Immature natural killer cell (primary cell): ENCODE data around the gene CASP2. TPM values are rescaled to one million over a fixed set of nuclear protein-coding genes. Genes with fewer than 3 reads are reported as not detected.
"Not testable (repeated sequence)": the region's sequence is repeated elsewhere in the genome, so short reads cannot be mapped to it uniquely, and the experiment has no call there.

Experiments used
- DNase-seq, 3 donors: peaks; one replicate each; pipeline ENCODE4 v3.0.0; 2022; ENCODE audit warnings: mixed read lengths in 1 of 3
- H3K27ac Mint-ChIP-seq, 6 donors: one replicate each; pipeline ENCODE4 v1.8.0; 2020; ENCODE audit warnings: mixed read lengths in 6 of 6, mild to moderate bottlenecking in 5 of 6, inconsistent platforms in 4 of 6, moderate library complexity in 3 of 6
- H3K27me3 Mint-ChIP-seq, 3 donors: one replicate each; pipeline ENCODE4 v1.8.0; 2020 to 2021; ENCODE audit warnings: low read depth in 3 of 3, mild to moderate bottlenecking in 3 of 3, mixed read lengths in 3 of 3, moderate library complexity in 3 of 3, inconsistent platforms in 1 of 3
- H3K36me3 Mint-ChIP-seq, 3 donors: one replicate each; pipeline ENCODE4 v1.8.0; 2020; ENCODE audit warnings: mixed read lengths in 3 of 3, inconsistent platforms in 2 of 3, mild to moderate bottlenecking in 2 of 3
- H3K4me1 Mint-ChIP-seq, 2 donors: one replicate each; pipeline ENCODE4 v1.8.0; 2020; ENCODE audit warnings: inconsistent platforms in 2 of 2, mild to moderate bottlenecking in 2 of 2, mixed read lengths in 2 of 2, moderate library complexity in 1 of 2
- H3K4me3 Mint-ChIP-seq, 5 donors: one replicate each; pipeline ENCODE4 v1.8.0; 2020; ENCODE audit warnings: mild to moderate bottlenecking in 5 of 5, mixed read lengths in 5 of 5, inconsistent platforms in 3 of 5, moderate library complexity in 3 of 5
- H3K9me3 Mint-ChIP-seq, 6 donors: one replicate each; pipeline ENCODE4 v1.8.0; 2020; ENCODE audit warnings: mild to moderate bottlenecking in 6 of 6, mixed read lengths in 6 of 6, inconsistent platforms in 4 of 6, moderate library complexity in 3 of 6
- polyA plus RNA-seq, 3 donors: library from polyadenylated mRNA; unstranded; fragments of 300-500 nt; fragmentation: Illumina TruSeq; gene quantifications; one replicate each; pipeline ENCODE4 v1.2.3, GENCODE V29; 2021

CASP2 gene
- polyA plus RNA-seq, 3 donors from 2014 or later, result 8.8 to 24.2 (median 9.8) TPM

DNA sequence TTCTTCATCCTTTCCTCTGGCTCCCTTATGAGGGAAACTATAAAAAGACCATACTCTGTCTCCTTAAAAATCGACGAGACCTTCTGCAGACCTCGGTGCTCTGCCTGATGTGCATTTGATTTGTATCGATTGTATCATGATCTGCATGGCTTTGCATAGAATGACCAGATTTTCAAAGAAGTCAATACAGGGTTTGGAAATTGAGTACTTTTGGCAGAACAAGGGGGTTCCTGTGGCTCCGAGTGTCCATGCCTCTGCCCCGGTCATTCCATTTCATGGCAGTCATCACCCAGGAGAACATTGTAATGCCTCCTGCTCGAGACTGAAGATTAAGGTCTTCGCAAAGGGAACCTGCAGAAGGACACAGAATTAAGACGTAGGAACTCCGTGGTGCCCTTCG lies 685 bp downstream of the CASP2 start:
- Mint-ChIP-seq H3K27me3 (peaks cover 4 to 9% (median 5%) of the 10 kb centered on the region in 3 donors), H3K27ac (peak overlapping the region; percentile 82 to 97 (median 92)), H3K9me3 (no peaks in the 10 kb centered on the region), H3K4me3 (peak overlapping the region; percentile 93 to 98 (median 95)), H3K4me1 (peaks cover 39 to 48% of the 10 kb centered on the region in 2 donors), H3K36me3 (peaks cover 4 to 13% (median 12%) of the 10 kb centered on the region in 3 donors)
- no peak for DNase-seq

DNA sequence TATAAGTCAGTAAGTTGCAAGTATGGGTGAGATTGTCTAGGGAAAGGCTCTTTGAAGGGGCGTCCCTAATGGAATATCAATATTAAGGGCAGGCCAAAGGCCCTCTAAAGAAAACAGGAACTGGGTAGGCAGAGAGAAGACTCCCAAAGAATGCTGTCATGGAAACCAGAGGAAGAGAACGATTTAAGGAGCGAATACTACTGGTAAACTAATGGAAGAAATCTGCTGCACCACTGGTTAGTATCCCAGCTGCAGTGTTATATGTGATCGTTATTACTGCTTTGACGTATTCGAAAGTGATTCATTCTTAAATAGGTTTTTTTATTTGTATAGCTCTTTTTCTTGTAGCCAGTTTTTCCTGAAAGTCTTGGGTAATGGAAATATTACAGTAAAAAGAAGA lies 1.3 kb downstream of the CASP2 start:
- DNase-seq, result no peak
- peaks cover 9 to 19% (median 18%) of the 10 kb centered on the region in 3 donors for H3K36me3 Mint-ChIP-seq
- peak overlapping the region; percentile 82 to 97 (median 92) for H3K27ac Mint-ChIP-seq
- peak overlapping the region; percentile 93 to 98 (median 95) for H3K4me3 Mint-ChIP-seq
- peaks cover 4 to 9% (median 5%) of the 10 kb centered on the region in 3 donors for H3K27me3 Mint-ChIP-seq
- H3K9me3 Mint-ChIP-seq, result no peaks in the 10 kb centered on the region
- peaks cover 39 to 48% of the 10 kb centered on the region in 2 donors for H3K4me1 Mint-ChIP-seq

DNA sequence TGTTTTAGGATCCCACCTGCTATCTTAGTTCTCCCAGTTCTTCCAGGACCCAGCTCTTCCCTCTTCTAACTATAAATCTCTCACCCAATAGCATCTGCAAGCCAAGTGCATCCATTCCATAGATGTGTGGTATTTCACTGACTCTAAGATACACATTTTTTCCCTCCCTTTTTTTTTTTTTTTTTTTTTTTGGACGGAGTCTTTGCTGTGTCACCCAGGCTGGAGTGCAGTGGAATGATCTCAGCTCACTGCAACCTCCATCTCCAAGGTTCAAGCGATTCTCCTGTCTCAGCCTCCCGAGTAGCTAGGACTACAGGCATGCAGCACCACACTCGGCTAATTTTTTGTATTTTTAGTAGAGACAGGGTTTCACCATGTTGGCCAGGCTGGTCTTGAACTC lies 1.7 kb downstream of the CASP2 start:
- not testable (repeated sequence) for H3K27me3 Mint-ChIP-seq, H3K9me3 Mint-ChIP-seq, DNase-seq
- Mint-ChIP-seq H3K27ac (peak overlapping the region in 4 of 6 donors; percentile 18 to 82 (median 28)), H3K36me3 (peaks cover 14 to 22% (median 21%) of the 10 kb centered on the region in 3 donors), H3K4me3 (peak overlapping the region; percentile 93 to 98 (median 95)), H3K4me1 (peaks cover 39 to 48% of the 10 kb centered on the region in 2 donors)

DNA sequence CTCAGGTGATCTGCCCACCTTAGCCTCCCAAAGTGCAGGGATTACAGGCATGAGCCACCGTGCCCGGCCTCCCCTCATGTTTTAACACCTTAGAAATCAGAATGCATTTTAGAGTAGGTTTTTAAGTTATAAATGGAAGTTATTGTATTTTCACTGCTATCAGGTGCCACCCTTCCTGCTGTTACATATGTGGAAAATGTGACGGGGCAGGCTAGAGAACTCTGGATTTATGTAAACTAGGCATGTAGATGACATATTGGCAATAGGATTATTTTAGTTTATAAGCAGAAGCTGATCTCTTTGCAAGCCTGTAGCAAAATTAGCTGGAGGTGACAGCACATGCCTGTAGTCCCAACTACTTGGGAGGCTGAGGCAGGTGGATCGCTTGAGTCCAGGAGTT lies 2.1 kb downstream of the CASP2 start:
- Mint-ChIP-seq H3K4me1 (peaks cover 39 to 50% of the 10 kb centered on the region in 2 donors), H3K27me3 (peaks cover 4 to 7% (median 5%) of the 10 kb centered on the region in 3 donors)
- no peak for DNase-seq

DNA sequence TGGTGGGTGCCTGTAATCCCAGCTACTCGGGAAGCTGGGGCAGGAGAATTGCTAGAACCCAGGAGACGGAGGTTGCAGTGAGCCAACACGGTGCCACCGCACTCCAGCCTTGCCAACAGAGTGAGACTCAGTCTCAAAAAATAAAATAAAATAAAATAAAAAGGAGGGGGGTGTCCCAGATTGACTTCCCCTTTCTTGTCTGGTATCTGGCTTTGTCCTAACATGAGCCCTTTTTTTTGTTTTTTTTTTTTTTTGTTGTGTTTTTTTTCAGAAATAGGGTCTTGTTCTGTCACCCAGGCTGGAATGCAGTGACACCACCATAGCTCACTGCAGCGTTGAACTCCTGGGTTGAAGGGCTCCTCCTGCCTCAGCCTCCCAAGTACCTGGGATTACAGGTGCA lies 4.7 kb downstream of the CASP2 start:
- no peaks in the 10 kb centered on the region for H3K9me3 Mint-ChIP-seq
- no peak overlapping the region for H3K4me3 Mint-ChIP-seq
- no peak overlapping the region for H3K27ac Mint-ChIP-seq
- peaks cover 4 to 7% (median 4%) of the 10 kb centered on the region in 3 donors for H3K27me3 Mint-ChIP-seq
- no peak for DNase-seq
- peaks cover 36 to 56% of the 10 kb centered on the region in 2 donors for H3K4me1 Mint-ChIP-seq
- peaks cover 22 to 48% (median 28%) of the 10 kb centered on the region in 3 donors for H3K36me3 Mint-ChIP-seq

More for the DNA sequence above, 2.1 kb downstream of the CASP2 start:
- Mint-ChIP-seq H3K36me3 (peaks cover 16 to 26% (median 24%) of the 10 kb centered on the region in 3 donors), H3K4me3 (peak overlapping the region; percentile 6 to 98 (median 93)), H3K27ac (no peak overlapping the region), H3K9me3 (no peaks in the 10 kb centered on the region)

DNA sequence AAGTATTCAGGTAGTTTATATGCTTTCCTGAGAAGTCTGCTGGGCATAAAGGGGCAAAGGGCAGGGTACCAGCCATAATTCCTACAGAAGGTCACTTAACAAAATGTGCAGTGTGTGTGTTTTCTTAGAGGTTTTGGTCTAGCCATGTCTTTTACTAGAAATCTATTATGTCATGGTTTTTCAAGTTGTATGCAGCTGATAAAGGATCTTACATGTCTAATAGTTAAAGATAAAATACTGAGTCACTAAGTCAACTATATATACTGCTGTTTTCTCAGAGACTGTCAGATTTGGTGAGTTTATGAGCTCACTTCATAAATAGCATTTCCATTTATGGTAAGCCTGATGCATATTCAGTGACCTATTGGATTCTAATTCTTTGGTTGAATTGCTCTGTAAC lies 7.7 kb downstream of the CASP2 start:
- Mint-ChIP-seq H3K9me3 (no peaks in the 10 kb centered on the region), H3K27me3 (no peaks in the 10 kb centered on the region), H3K4me1 (peaks cover 15 to 35% of the 10 kb centered on the region in 2 donors), H3K4me3 (no peak overlapping the region), H3K36me3 (peaks cover 35 to 72% (median 43%) of the 10 kb centered on the region in 3 donors), H3K27ac (peak overlapping the region in 2 of 6 donors; percentile 17 to 49)
- DNase-seq, result no peak

DNA sequence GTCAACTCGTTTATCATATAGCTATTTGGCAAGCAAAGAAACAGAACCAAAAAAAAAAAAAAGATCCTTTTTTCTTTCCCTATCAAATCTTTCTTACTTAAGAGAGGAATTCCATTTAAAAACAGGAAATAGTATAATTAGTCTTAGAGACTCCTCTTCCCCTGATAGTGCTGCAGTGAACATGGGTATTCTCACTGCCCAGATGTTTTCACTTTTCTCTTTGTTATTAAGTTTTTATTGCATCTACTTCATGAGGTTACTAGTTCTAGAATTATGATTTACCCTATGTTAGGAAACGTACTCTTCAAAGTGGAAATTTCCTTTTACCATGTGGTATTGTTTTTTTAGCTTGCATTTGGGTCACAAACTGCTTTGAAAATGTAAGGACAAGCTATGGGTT lies 8.5 kb downstream of the CASP2 start:
- Mint-ChIP-seq H3K4me3 (no peak overlapping the region), H3K9me3 (no peaks in the 10 kb centered on the region), H3K4me1 (peaks cover 9 to 27% of the 10 kb centered on the region in 2 donors), H3K27ac (no peak overlapping the region), H3K27me3 (no peaks in the 10 kb centered on the region), H3K36me3 (peaks cover 40 to 80% (median 47%) of the 10 kb centered on the region in 3 donors)
- DNase-seq, result no peak

DNA sequence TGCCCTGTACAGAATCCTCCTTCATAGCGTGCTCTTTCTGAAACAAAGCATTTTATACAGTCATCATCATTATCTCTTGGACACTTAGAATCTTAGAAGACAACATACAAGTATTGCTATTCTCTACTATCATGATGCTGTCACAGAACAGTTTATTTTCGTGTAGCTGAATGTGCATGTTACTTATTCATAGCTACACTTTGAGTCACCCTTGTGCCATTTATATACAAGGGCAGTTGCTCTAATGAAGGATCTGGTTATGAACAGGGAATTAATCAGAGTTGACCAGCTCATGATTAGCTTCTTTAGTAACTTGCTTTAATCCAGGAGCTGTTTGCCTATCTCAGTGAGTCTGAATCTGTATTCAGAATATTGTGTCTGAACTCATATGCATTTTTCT lies 11.2 kb downstream of the CASP2 start:
- no peak for DNase-seq
- H3K4me1 Mint-ChIP-seq, result peaks cover 9 to 27% of the 10 kb centered on the region in 2 donors
- no peaks in the 10 kb centered on the region for H3K27me3 Mint-ChIP-seq
- H3K27ac Mint-ChIP-seq, result peak overlapping the region in 2 of 6 donors; percentile 9 to 40
- no peak overlapping the region for H3K4me3 Mint-ChIP-seq
- peaks cover 39 to 81% (median 48%) of the 10 kb centered on the region in 3 donors for H3K36me3 Mint-ChIP-seq
- H3K9me3 Mint-ChIP-seq, result no peaks in the 10 kb centered on the region

DNA sequence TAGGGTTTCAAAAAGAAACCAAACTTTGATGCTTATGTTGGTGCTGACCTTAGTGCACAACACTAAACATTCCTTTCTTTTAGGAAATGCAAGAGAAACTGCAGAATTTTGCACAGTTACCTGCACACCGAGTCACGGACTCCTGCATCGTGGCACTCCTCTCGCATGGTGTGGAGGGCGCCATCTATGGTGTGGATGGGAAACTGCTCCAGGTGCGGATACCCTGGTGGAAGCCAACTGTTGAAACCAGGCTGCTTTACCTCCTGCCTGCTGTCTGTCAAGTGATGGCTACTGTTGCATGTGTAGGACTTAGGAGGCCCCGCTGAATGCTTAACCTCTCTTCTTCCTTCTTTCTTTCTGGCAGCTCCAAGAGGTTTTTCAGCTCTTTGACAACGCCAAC lies 11.7 kb downstream of the CASP2 start:
- peak in 1 of 3 donors; percentile 28 for DNase-seq
- H3K4me1 Mint-ChIP-seq, result peaks cover 9 to 27% of the 10 kb centered on the region in 2 donors
- no peak overlapping the region for H3K27ac Mint-ChIP-seq
- peaks cover 41 to 81% (median 43%) of the 10 kb centered on the region in 3 donors for H3K36me3 Mint-ChIP-seq
- H3K27me3 Mint-ChIP-seq, result no peaks in the 10 kb centered on the region
- H3K9me3 Mint-ChIP-seq, result no peaks in the 10 kb centered on the region
- no peak overlapping the region for H3K4me3 Mint-ChIP-seq

DNA sequence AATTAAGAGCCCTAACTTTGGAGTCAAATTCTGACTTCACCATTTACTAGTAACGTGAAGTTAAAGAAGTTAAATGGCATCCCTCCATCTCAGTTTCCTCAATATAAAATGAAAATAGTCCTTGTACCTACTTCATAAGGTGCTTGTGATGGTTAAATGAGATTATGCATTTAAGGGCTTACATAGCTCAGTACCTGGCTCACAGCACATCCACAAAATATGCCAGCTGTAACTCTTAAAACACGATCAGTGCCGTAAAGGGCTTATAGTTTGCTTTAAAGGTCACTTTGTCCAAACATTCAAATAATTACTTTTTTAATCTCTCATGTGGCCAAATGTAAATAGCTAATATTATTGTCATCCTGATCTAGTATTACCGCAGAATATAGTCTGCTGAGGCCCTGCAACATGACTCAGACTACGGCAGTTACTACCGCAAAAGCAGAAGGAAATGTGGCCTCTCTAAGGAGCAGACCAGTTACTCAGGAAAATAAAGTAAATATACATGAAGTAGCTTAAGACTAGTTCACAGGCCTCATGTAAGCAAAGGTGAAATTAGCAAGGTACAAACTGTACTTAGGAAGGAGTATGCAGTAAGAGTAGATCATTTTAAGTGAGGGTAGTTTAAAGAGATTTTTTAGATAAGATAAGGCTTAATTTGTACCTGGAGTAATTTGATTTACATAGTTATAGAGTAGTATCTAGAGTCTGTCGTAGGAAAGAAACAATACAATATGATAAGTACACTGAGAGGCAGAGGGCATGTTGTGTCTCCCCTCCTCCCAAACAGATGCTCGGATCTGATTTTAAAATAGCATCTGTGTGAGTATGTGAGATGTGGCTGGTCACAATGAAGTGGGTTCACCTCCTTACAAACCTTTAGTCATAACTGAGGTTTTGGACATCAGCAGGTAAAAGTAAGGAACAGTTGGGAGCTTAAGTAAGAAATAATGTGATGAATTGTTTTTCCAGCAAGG lies 13.1 kb downstream of the CASP2 start:
- Mint-ChIP-seq H3K4me3 (no peak overlapping the region), H3K27ac (peak overlapping the region in 4 of 6 donors; percentile 1 to 53 (median 11)), H3K27me3 (peaks cover 0 to 1% (median 0%) of the 10 kb centered on the region in 3 donors), H3K4me1 (peaks cover 9 to 24% of the 10 kb centered on the region in 2 donors), H3K9me3 (no peaks in the 10 kb centered on the region), H3K36me3 (peaks cover 45 to 80% (median 48%) of the 10 kb centered on the region in 3 donors)
- DNase-seq, result no peak

DNA sequence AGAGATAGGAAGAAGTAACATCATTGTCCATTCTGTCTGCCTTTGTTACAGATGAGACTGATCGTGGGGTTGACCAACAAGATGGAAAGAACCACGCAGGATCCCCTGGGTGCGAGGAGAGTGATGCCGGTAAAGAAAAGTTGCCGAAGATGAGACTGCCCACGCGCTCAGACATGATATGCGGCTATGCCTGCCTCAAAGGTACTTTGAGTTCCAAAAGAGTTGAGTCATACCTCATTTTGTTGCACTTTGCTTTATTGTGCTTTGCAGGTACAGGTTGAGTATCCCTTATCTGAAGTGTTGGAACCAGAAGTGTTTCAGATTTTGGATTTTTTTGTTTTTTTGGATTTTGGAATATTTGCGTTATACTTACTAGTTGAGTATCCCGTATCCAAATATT lies 15.6 kb downstream of the CASP2 start:
- DNase-seq, result no peak
- Mint-ChIP-seq H3K9me3 (no peaks in the 10 kb centered on the region), H3K4me1 (peaks cover 8 to 27% of the 10 kb centered on the region in 2 donors), H3K4me3 (no peak overlapping the region), H3K27me3 (peaks cover 1 to 3% (median 2%) of the 10 kb centered on the region in 3 donors), H3K27ac (no peak overlapping the region), H3K36me3 (peaks cover 51 to 75% (median 62%) of the 10 kb centered on the region in 3 donors)

DNA sequence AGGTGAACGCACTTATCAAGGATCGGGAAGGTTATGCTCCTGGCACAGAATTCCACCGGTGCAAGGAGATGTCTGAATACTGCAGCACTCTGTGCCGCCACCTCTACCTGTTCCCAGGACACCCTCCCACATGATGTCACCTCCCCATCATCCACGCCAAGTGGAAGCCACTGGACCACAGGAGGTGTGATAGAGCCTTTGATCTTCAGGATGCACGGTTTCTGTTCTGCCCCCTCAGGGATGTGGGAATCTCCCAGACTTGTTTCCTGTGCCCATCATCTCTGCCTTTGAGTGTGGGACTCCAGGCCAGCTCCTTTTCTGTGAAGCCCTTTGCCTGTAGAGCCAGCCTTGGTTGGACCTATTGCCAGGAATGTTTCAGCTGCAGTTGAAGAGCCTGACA lies 16.8 kb downstream of the CASP2 start:
- Mint-ChIP-seq H3K27me3 (peaks cover 1 to 3% (median 2%) of the 10 kb centered on the region in 3 donors), H3K27ac (no peak overlapping the region), H3K9me3 (no peaks in the 10 kb centered on the region), H3K4me1 (peaks cover 14 to 29% of the 10 kb centered on the region in 2 donors), H3K36me3 (peaks cover 45 to 69% (median 62%) of the 10 kb centered on the region in 3 donors), H3K4me3 (no peak overlapping the region)
- no peak for DNase-seq

DNA sequence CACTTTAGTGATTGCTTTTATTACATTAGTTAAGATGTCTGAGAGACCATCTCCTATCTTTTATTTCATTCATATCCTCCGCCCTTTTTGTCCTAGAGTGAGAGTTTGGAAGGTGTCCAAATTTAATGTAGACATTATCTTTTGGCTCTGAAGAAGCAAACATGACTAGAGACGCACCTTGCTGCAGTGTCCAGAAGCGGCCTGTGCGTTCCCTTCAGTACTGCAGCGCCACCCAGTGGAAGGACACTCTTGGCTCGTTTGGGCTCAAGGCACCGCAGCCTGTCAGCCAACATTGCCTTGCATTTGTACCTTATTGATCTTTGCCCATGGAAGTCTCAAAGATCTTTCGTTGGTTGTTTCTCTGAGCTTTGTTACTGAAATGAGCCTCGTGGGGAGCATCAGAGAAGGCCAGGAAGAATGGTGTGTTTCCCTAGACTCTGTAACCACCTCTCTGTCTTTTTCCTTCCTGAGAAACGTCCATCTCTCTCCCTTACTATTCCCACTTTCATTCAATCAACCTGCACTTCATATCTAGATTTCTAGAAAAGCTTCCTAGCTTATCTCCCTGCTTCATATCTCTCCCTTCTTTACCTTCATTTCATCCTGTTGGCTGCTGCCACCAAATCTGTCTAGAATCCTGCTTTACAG lies 17.4 kb downstream of the CASP2 start:
- Mint-ChIP-seq H3K27ac (peak overlapping the region in 2 of 6 donors; percentile 7 to 36), H3K36me3 (peaks cover 40 to 63% (median 58%) of the 10 kb centered on the region in 3 donors), H3K4me1 (peaks cover 18 to 36% of the 10 kb centered on the region in 2 donors), H3K4me3 (no peak overlapping the region), H3K27me3 (peaks cover 1 to 3% (median 2%) of the 10 kb centered on the region in 3 donors), H3K9me3 (no peaks in the 10 kb centered on the region)
- peak; percentile 28 to 34 (median 28) for DNase-seq
